B cell (primary cell): ENCODE data around the gene GMNC.

Experiments used
- CTCF ChIP-seq: fragments of 200-600 bp; IDR thresholded peaks from one replicate; pipeline ENCODE4 v1.8.0; 2022; ENCODE audit warnings: antibody characterized with exemption, mild to moderate bottlenecking
- EZH2 ChIP-seq: IDR thresholded peaks from 2 replicates; pipeline ENCODE4 v1.6.1; 2012; ENCODE audit warnings: borderline replicate concordance, low read depth, mild to moderate bottlenecking, moderate library complexity, low read length; ENCODE audit not compliant: insufficient read depth, poor library complexity, severe bottlenecking

- TF ChIP-seq CTCF (no peak), EZH2 (no peak)
Observed at GRCh38 chr3:190807719-190808375, 54.6 kb downstream of the GMNC start.
